ENCODE measurements around the gene EFCAB14. TPM values are rescaled to one million over a fixed set of nuclear protein-coding genes. Genes with fewer than 3 reads are reported as not detected.
A peak's percentile ranks its signal among the peaks of the same experiment; 100 is the strongest.
"Not testable (repeated sequence)": the region's sequence is repeated elsewhere in the genome, so short reads cannot be mapped to it uniquely, and the experiment has no call there.

Gene EFCAB14
- total RNA-seq, 3 donors from 2014 or later (not counting 1 experiment from before 2014, with no cell fraction given): 77.7 to 130 (median 119) TPM

DNA sequence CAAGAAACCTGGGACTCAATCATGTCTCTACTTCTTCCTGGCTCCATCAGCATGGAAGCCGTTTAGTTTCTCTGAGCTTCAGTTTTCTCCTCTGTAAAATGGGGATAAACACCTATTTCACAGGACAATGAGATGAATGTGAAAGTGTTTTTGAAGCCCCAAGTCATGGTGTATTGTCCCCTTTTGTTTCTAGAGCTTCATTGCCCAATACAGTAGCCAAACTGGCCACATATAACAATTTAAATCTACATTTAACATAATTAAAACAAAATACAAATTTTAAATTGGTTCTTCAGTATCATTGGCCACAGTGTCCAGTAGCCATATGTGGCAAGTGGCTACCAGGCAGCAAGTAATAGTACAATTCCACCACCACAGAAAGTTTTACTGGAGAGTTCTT is 2.3 kb upstream of the EFCAB14 start:
- H3K4me1 Mint-ChIP-seq: peaks cover 32 to 35% of the 10 kb centered on the region in 2 donors
- intact Hi-C loops (cut with micrococcal nuclease): no loop called here
- H3K4me3 Mint-ChIP-seq: no peak overlapping the region
- Histone ChIP-seq H3K27me3 (ENCODE audit: control insufficient read depth, insufficient read depth, low read length) (no peaks in the 10 kb centered on the region), H3K36me3 (ENCODE audit: control insufficient read depth, insufficient read depth, low read length) (peaks cover 2% of the 10 kb centered on the region), H3K27ac (ENCODE audit: low read length) (no peak overlapping the region), H3K4me3 (ENCODE audit: low read length) (no peak overlapping the region), H3K9me3 (ENCODE audit: control insufficient read depth, insufficient read depth, low read length) (no peaks in the 10 kb centered on the region), H3K4me1 (ENCODE audit: control insufficient read depth, insufficient read depth, low read length) (peaks cover 25% of the 10 kb centered on the region)
- H3K27me3 Mint-ChIP-seq (ENCODE audit: low read depth in 2 of 2): peaks cover 3 to 12% of the 10 kb centered on the region in 2 donors
- H3K36me3 Mint-ChIP-seq: no peaks in the 10 kb centered on the region
- 100% methylated on average over 1 of the region's 1 CpG for WGBS (ENCODE audit: insufficient coverage)
- no peak overlapping the region for H3K27ac Mint-ChIP-seq
- ATAC-seq: no peak
- no peak for DNase-seq
- H3K9me3 Mint-ChIP-seq: no peaks in the 10 kb centered on the region
- TF ChIP-seq, protein P1, sequence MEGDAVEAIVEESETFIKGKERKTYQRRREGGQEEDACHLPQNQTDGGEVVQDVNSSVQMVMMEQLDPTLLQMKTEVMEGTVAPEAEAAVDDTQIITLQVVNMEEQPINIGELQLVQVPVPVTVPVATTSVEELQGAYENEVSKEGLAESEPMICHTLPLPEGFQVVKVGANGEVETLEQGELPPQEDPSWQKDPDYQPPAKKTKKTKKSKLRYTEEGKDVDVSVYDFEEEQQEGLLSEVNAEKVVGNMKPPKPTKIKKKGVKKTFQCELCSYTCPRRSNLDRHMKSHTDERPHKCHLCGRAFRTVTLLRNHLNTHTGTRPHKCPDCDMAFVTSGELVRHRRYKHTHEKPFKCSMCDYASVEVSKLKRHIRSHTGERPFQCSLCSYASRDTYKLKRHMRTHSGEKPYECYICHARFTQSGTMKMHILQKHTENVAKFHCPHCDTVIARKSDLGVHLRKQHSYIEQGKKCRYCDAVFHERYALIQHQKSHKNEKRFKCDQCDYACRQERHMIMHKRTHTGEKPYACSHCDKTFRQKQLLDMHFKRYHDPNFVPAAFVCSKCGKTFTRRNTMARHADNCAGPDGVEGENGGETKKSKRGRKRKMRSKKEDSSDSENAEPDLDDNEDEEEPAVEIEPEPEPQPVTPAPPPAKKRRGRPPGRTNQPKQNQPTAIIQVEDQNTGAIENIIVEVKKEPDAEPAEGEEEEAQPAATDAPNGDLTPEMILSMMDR (IDR thresholded peaks at IDR 0.05): no peak

GRCh38 chr1:46720319-46720718 is 1.4 kb upstream of the EFCAB14 start:
- 98% methylated on average over 6 of the region's 8 CpGs for WGBS (ENCODE audit: insufficient coverage)
- H3K4me1 Mint-ChIP-seq: peaks cover 32 to 39% of the 10 kb centered on the region in 2 donors
- H3K36me3 Mint-ChIP-seq; H3K27me3 Mint-ChIP-seq (ENCODE audit: low read depth in 2 of 2); intact Hi-C loops (cut with micrococcal nuclease); H3K27me3 ChIP-seq (ENCODE audit: control insufficient read depth, insufficient read depth, low read length); DNase-seq; ATAC-seq; H3K27ac ChIP-seq (ENCODE audit: low read length); H3K27ac Mint-ChIP-seq; H3K9me3 Mint-ChIP-seq; H3K36me3 ChIP-seq (ENCODE audit: control insufficient read depth, insufficient read depth, low read length); H3K9me3 ChIP-seq (ENCODE audit: control insufficient read depth, insufficient read depth, low read length); H3K4me3 Mint-ChIP-seq; H3K4me3 ChIP-seq (ENCODE audit: low read length): not testable (repeated sequence)
- peaks cover 25% of the 10 kb centered on the region for H3K4me1 ChIP-seq (ENCODE audit: control insufficient read depth, insufficient read depth, low read length)

DNA sequence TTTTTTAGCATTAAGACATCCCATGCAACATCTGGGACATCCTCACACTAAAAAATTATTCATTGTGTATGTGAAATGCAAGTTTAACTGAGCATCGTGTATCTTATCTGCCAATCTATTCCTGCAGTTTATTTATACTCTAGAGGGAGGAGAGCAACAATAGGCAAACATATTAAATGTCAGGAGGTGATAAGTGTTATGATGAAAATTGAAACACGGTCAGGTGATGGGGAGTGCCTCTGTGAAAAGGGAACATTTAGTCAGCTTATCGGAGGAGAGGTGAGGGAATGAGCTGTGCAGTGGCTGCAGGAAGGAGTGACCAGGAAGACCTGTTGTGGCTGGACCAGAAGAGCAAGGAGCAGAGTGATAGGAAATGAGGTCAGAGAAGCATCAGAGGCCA is 775 bp upstream of the EFCAB14 start:
- H3K4me1 Mint-ChIP-seq: peaks cover 32 to 45% of the 10 kb centered on the region in 2 donors
- no peaks in the 10 kb centered on the region for H3K36me3 Mint-ChIP-seq
- H3K36me3 ChIP-seq (ENCODE audit: control insufficient read depth, insufficient read depth, low read length): peaks cover 12% of the 10 kb centered on the region
- ATAC-seq (no peak), DNase-seq (peak in 1 of 2 donors; percentile 17)
- H3K27ac Mint-ChIP-seq: peak overlapping the region; percentile 84 to 95
- intact Hi-C loops (cut with micrococcal nuclease): loop anchor here (2.0 to 5.0 kb wide), 2 partner anchors 102 to 115 kb away; partner anchors contain the start of genes MKNK1 and MOB3C
- peaks cover 25% of the 10 kb centered on the region for H3K4me1 ChIP-seq (ENCODE audit: control insufficient read depth, insufficient read depth, low read length)
- peak overlapping the region; percentile 90 for H3K4me3 ChIP-seq (ENCODE audit: low read length)
- no peaks in the 10 kb centered on the region for H3K9me3 ChIP-seq (ENCODE audit: control insufficient read depth, insufficient read depth, low read length)
- H3K4me3 Mint-ChIP-seq: peak overlapping the region; percentile 94
- no peaks in the 10 kb centered on the region for H3K9me3 Mint-ChIP-seq
- H3K27me3 Mint-ChIP-seq (ENCODE audit: low read depth in 2 of 2): no peaks in the 10 kb centered on the region
- peak overlapping the region; percentile 68 for H3K27ac ChIP-seq (ENCODE audit: low read length)
- TF ChIP-seq, protein P1 (IDR thresholded peaks at IDR 0.05): no peak
- WGBS (ENCODE audit: insufficient coverage): 29% methylated on average over 2 of the region's 3 CpGs
- no peaks in the 10 kb centered on the region for H3K27me3 ChIP-seq (ENCODE audit: control insufficient read depth, insufficient read depth, low read length)

DNA sequence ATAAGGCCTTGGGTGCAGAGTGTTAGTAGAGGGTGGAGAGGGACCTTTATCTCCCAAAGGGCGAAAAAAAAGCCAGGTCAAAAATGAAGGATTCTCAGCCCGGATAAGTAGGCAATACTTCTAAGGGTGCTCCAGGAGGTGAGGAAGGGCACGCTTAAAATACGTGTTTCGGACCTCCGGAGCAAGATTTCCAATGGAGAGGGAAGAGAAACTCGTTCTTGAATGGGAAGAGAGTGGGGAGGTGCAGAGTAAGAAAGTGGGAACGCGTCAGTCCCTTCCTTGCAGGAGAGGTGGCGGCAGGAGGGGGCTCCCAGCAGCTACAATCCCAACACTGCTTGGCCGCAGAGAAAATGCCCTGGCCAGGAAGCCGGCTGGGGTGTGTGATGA is 581 bp downstream of the EFCAB14 start:
- H3K27me3 Mint-ChIP-seq (ENCODE audit: low read depth in 2 of 2): no peaks in the 10 kb centered on the region
- Histone ChIP-seq H3K4me1 (ENCODE audit: control insufficient read depth, insufficient read depth, low read length) (peaks cover 25% of the 10 kb centered on the region), H3K27ac (ENCODE audit: low read length) (peak overlapping the region; percentile 69), H3K9me3 (ENCODE audit: control insufficient read depth, insufficient read depth, low read length) (no peaks in the 10 kb centered on the region), H3K4me3 (ENCODE audit: low read length) (peak overlapping the region; percentile 90), H3K36me3 (ENCODE audit: control insufficient read depth, insufficient read depth, low read length) (peaks cover 25% of the 10 kb centered on the region), H3K27me3 (ENCODE audit: control insufficient read depth, insufficient read depth, low read length) (no peaks in the 10 kb centered on the region)
- no peak for ATAC-seq
- intact Hi-C loops (cut with micrococcal nuclease): loop anchor here (2.0 to 5.0 kb wide), 2 partner anchors 101 to 114 kb away; partner anchors contain the start of genes MKNK1 and MOB3C
- WGBS (ENCODE audit: insufficient coverage): 6% methylated on average over 12 of the region's 12 CpGs
- no peak for DNase-seq
- TF ChIP-seq, protein P1 (IDR thresholded peaks at IDR 0.05): no peak
- no peaks in the 10 kb centered on the region for H3K9me3 Mint-ChIP-seq
- peak overlapping the region; percentile 94 for H3K4me3 Mint-ChIP-seq
- H3K36me3 Mint-ChIP-seq: no peaks in the 10 kb centered on the region
- peak overlapping the region; percentile 84 to 95 for H3K27ac Mint-ChIP-seq
- peaks cover 32 to 45% of the 10 kb centered on the region in 2 donors for H3K4me1 Mint-ChIP-seq
